GM12878 (cell line): ENCODE results near the gene BTF3L4.

Experiments
- CBX5 ChIP-seq: sonication (generic); IDR thresholded peaks from 2 replicates; pipeline ENCODE4 v1.6.1; 2016; ENCODE audit warnings: low read depth, moderate library complexity, mild to moderate bottlenecking, inconsistent platforms
- CTCF ChIP-seq, 3 experiments: IDR thresholded peaks in 2 of 3; conservative IDR thresholded peaks in 1 of 3; 2 replicates each; pipeline ENCODE4 v1.5.1; 2011; ENCODE audit warnings: low read depth in 3 of 3, low read length in 3 of 3, mild to moderate bottlenecking in 3 of 3, control low read depth in 2 of 3, moderate library complexity in 2 of 3, inconsistent platforms in 1 of 3, mixed read lengths in 1 of 3; ENCODE audit not compliant: control insufficient read depth in 2 of 3, insufficient read depth in 1 of 3; ENCODE audit errors: extremely low read depth in 1 of 3
- EZH2 ChIP-seq: IDR thresholded peaks from 2 replicates; pipeline ENCODE4 v1.6.1; 2012; ENCODE audit warnings: low read depth, mild to moderate bottlenecking, control low read depth, inconsistent platforms, low read length, borderline replicate concordance; ENCODE audit not compliant: control insufficient read depth
- HCFC1 ChIP-seq: fragments of 150-350 bp; IDR thresholded peaks from 2 replicates; pipeline ENCODE4 v1.6.1; 2014; ENCODE audit warnings: low read length
- REST ChIP-seq: IDR thresholded peaks from 2 replicates; pipeline ENCODE4 v1.6.1; 2012; ENCODE audit warnings: mild to moderate bottlenecking, low read depth, low read length
- SIN3A ChIP-seq: IDR thresholded peaks from 2 replicates; pipeline ENCODE4 v1.6.1; 2012; ENCODE audit warnings: low read depth, low read length, improper control_type of control experiment

DNA sequence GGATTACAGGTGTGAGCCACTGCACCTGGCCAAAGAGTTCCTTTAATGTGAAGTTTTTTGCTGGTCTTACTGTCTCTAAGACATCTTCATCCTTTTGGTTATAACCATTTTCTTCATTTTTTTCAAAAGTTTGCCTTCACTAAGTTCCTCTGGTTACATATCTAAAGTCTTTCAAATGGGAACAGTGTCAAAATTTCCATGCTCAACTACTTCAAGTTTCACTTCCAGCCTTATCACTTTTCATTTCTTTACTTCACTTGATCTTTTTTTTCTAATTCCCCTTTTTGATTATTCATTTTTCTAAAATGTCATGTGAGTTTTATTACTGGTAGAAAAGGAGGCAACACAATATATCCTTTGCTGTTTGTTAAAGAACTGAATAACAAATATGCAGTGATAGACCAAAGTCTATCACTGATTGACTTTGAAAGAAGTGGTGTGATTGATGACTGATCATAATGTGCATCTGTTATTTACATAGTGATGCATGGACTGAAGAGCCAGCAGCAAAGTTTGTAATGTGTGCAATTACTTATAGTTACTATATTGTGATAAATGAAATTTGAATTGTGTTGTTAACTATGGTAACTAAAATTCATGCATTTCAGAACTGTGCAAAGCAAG, 69.8 kb downstream of the BTF3L4 start:
- TF ChIP-seq EZH2: no peak
- no peak for TF ChIP-seq CTCF (IDR thresholded peaks at IDR 0.05 in 2 of 3, conservative IDR thresholded peaks at IDR 0.05 in 1 of 3; ENCODE audit: control insufficient read depth in 2 of 3, extremely low read depth in 1 of 3, insufficient read depth in 1 of 3, low read depth in 3 of 3, low read length in 3 of 3)
- no peak for TF ChIP-seq HCFC1
- TF ChIP-seq REST: no peak
- no peak for TF ChIP-seq CBX5
- TF ChIP-seq SIN3A: no peak
